Neural cell (in vitro differentiated cells): ENCODE measurements around the gene IL19. TPM values are rescaled to one million over a fixed set of nuclear protein-coding genes. Genes with fewer than 3 reads are reported as not detected.

Experiments used
- H2AFZ ChIP-seq: fragments of 200-600, 300-800 bp; sonication (generic), shearing (Covaris generic); 2 replicates; pipeline ENCODE4 v1.6.0; 2014; ENCODE audit warnings: low read depth, mild to moderate bottlenecking, antibody characterized with exemption, low read length, moderate library complexity
- H3F3A ChIP-seq: fragments of 200-600 bp; shearing (Covaris generic); 2 replicates; pipeline ENCODE4 v1.6.1; 2016; ENCODE audit warnings: mild to moderate bottlenecking, moderate library complexity, mixed read lengths, antibody characterized with exemption, low read length; ENCODE audit not compliant: insufficient read depth, poor library complexity, severe bottlenecking
- H3K27ac ChIP-seq: fragments of 200-600, 300-800 bp; sonication (generic), shearing (Covaris generic); 2 replicates; pipeline ENCODE4 v1.5.1; 2014; ENCODE audit warnings: mild to moderate bottlenecking, low read length, moderate library complexity
- H3K27me3 ChIP-seq: fragments of 300-800, 200-600 bp; sonication (generic), shearing (Covaris generic); 2 replicates; pipeline ENCODE4 v1.6.0; 2014; ENCODE audit warnings: mild to moderate bottlenecking, low read depth, low read length, moderate library complexity; ENCODE audit not compliant: insufficient read depth
- H3K36me3 ChIP-seq: fragments of 300-800, 200-600 bp; sonication (generic), shearing (Covaris generic); 2 replicates; pipeline ENCODE4 v1.5.1; 2014; ENCODE audit warnings: mild to moderate bottlenecking, antibody characterized with exemption, low read length, moderate library complexity; ENCODE audit not compliant: insufficient read depth
- H3K4me2 ChIP-seq: fragments of 300-800, 200-600 bp; sonication (generic), shearing (Covaris generic); 2 replicates; pipeline ENCODE4 v1.6.0; 2014; ENCODE audit warnings: mild to moderate bottlenecking, low read length
- H3K4me3 ChIP-seq: fragments of 300-800, 200-600 bp; sonication (generic), shearing (Covaris generic); 2 replicates; pipeline ENCODE4 v1.5.1; 2014; ENCODE audit warnings: mild to moderate bottlenecking, low read length, moderate library complexity
- H3K79me2 ChIP-seq: fragments of 200-600 bp; shearing (Covaris generic); replicated peaks from 2 replicates; pipeline ENCODE4 v1.6.0; 2014; ENCODE audit warnings: mild to moderate bottlenecking, low read length, moderate library complexity; ENCODE audit not compliant: insufficient read depth
- H3K9ac ChIP-seq: fragments of 300-800, 200-600 bp; sonication (generic), shearing (Covaris generic); 2 replicates; pipeline ENCODE4 v1.6.1; 2016; ENCODE audit warnings: mild to moderate bottlenecking, low read length, mixed read lengths
- H3K9me2 ChIP-seq: fragments of 200-600 bp; shearing (Covaris generic); 2 replicates; pipeline ENCODE4 v1.6.1; 2016; ENCODE audit warnings: mild to moderate bottlenecking, low read length, mixed read lengths; ENCODE audit not compliant: insufficient read depth
- H3K9me3 ChIP-seq: fragments of 200-600, 300-800 bp; sonication (generic), shearing (Covaris generic); 2 replicates; pipeline ENCODE4 v1.6.1; 2016; ENCODE audit warnings: mild to moderate bottlenecking, mixed run types, low read length, moderate library complexity, mixed read lengths
- H4K20me1 ChIP-seq: fragments of 200-600 bp; shearing (Covaris generic); 2 replicates; pipeline ENCODE4 v1.6.1; 2016; ENCODE audit warnings: mild to moderate bottlenecking, mixed run types; ENCODE audit not compliant: insufficient read depth
- EP300 ChIP-seq: fragments of 450-650 bp; conservative IDR thresholded peaks from 2 replicates; pipeline ENCODE4 v1.6.1; 2014; ENCODE audit warnings: antibody characterized with exemption, mild to moderate bottlenecking, moderate library complexity; ENCODE audit not compliant: poor library complexity, severe bottlenecking
- EZH2 ChIP-seq: fragments of 200-600, 300-800 bp; shearing (Covaris generic), sonication (generic); IDR thresholded peaks from 2 replicates; pipeline ENCODE4 v1.6.1; 2014; ENCODE audit warnings: antibody characterized with exemption, low read length, borderline replicate concordance, mild to moderate bottlenecking; ENCODE audit not compliant: insufficient read depth, poor library complexity, severe bottlenecking
- MXI1 ChIP-seq: fragments of 450-650 bp; conservative IDR thresholded peaks from 2 replicates; pipeline ENCODE4 v1.6.1; 2014; ENCODE audit warnings: antibody characterized with exemption, mild to moderate bottlenecking; ENCODE audit not compliant: poor library complexity, severe bottlenecking
- POLR2AphosphoS5 ChIP-seq: IDR thresholded peaks from 2 replicates; pipeline ENCODE4 v1.6.1; 2012
- RAD21 ChIP-seq: fragments of 450-650 bp; conservative IDR thresholded peaks from 2 replicates; pipeline ENCODE4 v1.6.1; 2014; ENCODE audit warnings: antibody characterized with exemption, mild to moderate bottlenecking, moderate library complexity
- SMC3 ChIP-seq: fragments of 450-650 bp; conservative IDR thresholded peaks from 2 replicates; pipeline ENCODE4 v1.6.1; 2014; ENCODE audit warnings: antibody characterized with exemption, mild to moderate bottlenecking, moderate library complexity; ENCODE audit not compliant: poor library complexity
- TAF1 ChIP-seq: IDR thresholded peaks from 2 replicates; pipeline ENCODE4 v1.6.1; 2012; ENCODE audit warnings: low read depth
- polyA plus RNA-seq: library from polyadenylated mRNA; depleted of rRNA; stranded (reverse); fragments of >200 nt; gene quantifications from 2 replicates; pipeline ENCODE4 v1.2.3, GENCODE V29; 2014
- TF ChIP-seq, protein P1 (sequence below): IDR thresholded peaks from 2 replicates; pipeline ENCODE4 v1.6.1; 2012; ENCODE audit warnings: borderline replicate concordance
- TF ChIP-seq, protein P2 (sequence below): fragments of 450-650 bp; IDR thresholded peaks from 2 replicates; pipeline ENCODE4 v1.5.1; 2014; ENCODE audit warnings: antibody characterized with exemption, mild to moderate bottlenecking, moderate library complexity; ENCODE audit not compliant: poor library complexity, severe bottlenecking

The IL19 gene
- polyA plus RNA-seq, 1 donor from 2014 or later = not detected

DNA sequence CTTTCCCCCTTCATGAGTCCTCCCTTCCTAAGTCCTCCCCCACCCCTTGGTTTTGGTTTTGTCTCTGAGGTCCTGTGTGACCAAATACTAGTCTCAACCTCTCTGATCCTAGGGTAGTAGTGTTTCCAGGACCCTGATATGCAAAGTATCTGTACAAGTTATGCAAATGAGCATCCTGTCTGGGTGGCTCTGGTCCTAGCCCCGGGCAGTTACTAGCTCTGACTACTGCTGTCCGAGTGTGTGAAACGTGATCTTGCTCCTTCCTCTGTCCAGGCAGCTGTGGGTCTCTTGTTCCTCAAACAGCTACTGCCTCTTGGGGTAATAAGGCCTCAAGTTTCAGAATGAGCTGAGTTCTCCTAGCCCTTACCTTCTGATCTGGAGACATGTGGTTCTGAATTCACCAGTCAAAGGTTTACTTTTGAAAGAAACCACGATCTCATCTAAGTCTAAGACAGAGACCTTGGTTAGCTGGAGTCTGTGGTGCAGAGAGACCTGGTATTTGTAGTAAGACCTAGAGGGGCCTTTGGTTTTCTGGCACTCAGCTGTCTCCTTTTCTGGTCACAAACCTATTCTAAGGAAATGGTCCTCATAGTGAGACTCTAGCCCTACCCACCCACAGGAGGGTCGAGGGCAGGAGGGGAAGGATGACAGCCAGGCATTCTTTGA lies 31.0 kb upstream of the IL19 start:
- Histone ChIP-seq H3K27me3 (no peaks in the 10 kb centered on the region), H3K9ac (no peak overlapping the region), H3K4me2 (no peak overlapping the region), H3K9me3 (no peaks in the 10 kb centered on the region), H3K79me2 (no peaks in the 10 kb centered on the region), H3K4me3 (no peak overlapping the region), H2AFZ (no peak overlapping the region), H4K20me1 (no peaks in the 10 kb centered on the region), H3K27ac (no peak overlapping the region), H3K9me2 (no peaks in the 10 kb centered on the region), H3K36me3 (no peaks in the 10 kb centered on the region), H3F3A (no peaks in the 10 kb centered on the region)
- TF ChIP-seq, protein P1, sequence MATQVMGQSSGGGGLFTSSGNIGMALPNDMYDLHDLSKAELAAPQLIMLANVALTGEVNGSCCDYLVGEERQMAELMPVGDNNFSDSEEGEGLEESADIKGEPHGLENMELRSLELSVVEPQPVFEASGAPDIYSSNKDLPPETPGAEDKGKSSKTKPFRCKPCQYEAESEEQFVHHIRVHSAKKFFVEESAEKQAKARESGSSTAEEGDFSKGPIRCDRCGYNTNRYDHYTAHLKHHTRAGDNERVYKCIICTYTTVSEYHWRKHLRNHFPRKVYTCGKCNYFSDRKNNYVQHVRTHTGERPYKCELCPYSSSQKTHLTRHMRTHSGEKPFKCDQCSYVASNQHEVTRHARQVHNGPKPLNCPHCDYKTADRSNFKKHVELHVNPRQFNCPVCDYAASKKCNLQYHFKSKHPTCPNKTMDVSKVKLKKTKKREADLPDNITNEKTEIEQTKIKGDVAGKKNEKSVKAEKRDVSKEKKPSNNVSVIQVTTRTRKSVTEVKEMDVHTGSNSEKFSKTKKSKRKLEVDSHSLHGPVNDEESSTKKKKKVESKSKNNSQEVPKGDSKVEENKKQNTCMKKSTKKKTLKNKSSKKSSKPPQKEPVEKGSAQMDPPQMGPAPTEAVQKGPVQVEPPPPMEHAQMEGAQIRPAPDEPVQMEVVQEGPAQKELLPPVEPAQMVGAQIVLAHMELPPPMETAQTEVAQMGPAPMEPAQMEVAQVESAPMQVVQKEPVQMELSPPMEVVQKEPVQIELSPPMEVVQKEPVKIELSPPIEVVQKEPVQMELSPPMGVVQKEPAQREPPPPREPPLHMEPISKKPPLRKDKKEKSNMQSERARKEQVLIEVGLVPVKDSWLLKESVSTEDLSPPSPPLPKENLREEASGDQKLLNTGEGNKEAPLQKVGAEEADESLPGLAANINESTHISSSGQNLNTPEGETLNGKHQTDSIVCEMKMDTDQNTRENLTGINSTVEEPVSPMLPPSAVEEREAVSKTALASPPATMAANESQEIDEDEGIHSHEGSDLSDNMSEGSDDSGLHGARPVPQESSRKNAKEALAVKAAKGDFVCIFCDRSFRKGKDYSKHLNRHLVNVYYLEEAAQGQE = no peak
- TF ChIP-seq, protein P2, sequence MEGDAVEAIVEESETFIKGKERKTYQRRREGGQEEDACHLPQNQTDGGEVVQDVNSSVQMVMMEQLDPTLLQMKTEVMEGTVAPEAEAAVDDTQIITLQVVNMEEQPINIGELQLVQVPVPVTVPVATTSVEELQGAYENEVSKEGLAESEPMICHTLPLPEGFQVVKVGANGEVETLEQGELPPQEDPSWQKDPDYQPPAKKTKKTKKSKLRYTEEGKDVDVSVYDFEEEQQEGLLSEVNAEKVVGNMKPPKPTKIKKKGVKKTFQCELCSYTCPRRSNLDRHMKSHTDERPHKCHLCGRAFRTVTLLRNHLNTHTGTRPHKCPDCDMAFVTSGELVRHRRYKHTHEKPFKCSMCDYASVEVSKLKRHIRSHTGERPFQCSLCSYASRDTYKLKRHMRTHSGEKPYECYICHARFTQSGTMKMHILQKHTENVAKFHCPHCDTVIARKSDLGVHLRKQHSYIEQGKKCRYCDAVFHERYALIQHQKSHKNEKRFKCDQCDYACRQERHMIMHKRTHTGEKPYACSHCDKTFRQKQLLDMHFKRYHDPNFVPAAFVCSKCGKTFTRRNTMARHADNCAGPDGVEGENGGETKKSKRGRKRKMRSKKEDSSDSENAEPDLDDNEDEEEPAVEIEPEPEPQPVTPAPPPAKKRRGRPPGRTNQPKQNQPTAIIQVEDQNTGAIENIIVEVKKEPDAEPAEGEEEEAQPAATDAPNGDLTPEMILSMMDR = no peak
- TF ChIP-seq TAF1 (no peak), MXI1 (no peak), POLR2AphosphoS5 (no peak), SMC3 (no peak), RAD21 (no peak), EP300 (no peak), EZH2 (no peak)

DNA sequence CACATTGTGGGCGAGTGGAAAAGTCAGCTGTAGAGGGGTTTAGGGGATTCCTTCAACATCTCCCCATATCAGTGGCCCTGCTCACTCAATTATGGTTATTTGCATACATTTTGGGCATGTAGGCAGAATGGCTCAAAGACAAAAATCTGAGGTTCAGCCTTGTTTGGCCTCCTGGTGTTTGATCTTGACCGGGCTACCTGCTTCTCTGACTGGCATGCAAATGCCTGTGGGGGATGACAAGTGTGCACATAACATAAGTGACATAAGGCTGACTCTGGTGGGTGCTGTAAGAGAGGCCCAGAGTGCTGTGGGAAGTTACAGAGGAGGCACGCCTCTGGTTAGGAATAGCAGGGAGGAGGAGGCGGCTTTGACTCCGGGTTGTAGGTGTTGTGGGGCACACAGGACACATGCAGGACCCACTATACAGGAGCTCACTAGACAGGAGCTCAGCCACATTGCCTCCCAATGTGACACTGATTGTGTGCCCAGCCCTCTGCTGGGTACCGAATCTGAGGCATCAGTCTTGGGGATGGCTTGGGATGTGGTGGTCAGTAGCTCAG lies 29.4 kb upstream of the IL19 start:
- H2AFZ ChIP-seq = no peak overlapping the region
- no peak overlapping the region for H3K27ac ChIP-seq
- H4K20me1 ChIP-seq = no peaks in the 10 kb centered on the region
- no peak overlapping the region for H3K4me2 ChIP-seq
- no peaks in the 10 kb centered on the region for H3K9me2 ChIP-seq
- TF ChIP-seq MXI1 (no peak), POLR2AphosphoS5 (no peak), EP300 (no peak), RAD21 (no peak), EZH2 (no peak), TAF1 (no peak), SMC3 (no peak)
- TF ChIP-seq, protein P2 = no peak
- TF ChIP-seq, protein P1 = no peak
- no peak overlapping the region for H3K9ac ChIP-seq
- no peak overlapping the region for H3K4me3 ChIP-seq
- no peaks in the 10 kb centered on the region for H3K79me2 ChIP-seq
- no peaks in the 10 kb centered on the region for H3K36me3 ChIP-seq
- H3F3A ChIP-seq = no peaks in the 10 kb centered on the region
- H3K27me3 ChIP-seq = no peaks in the 10 kb centered on the region
- H3K9me3 ChIP-seq = no peaks in the 10 kb centered on the region
